OCI-LY3 (cell line): Measurements from ENCODE around the gene GPR89A.
"Not testable (repeated sequence)": the region's sequence is repeated elsewhere in the genome, so short reads cannot be mapped to it uniquely, and the experiment has no call there.

Experiments
- CTCF ChIP-seq: fragments of 200-600, 300-600 bp; sonication (generic); IDR thresholded peaks from 2 replicates; pipeline ENCODE4 v1.5.1; 2014; ENCODE audit warnings: antibody characterized with exemption, low read length, low read depth
- EZH2phosphoT487 ChIP-seq: fragments of 200-600 bp; shearing (Covaris generic); IDR thresholded peaks from 2 replicates; pipeline ENCODE4 v1.6.1; 2018; ENCODE audit warnings: antibody characterized with exemption, mixed run types, low read depth

- not testable (repeated sequence) for TF ChIP-seq CTCF, EZH2phosphoT487
Observed at GRCh38 chr1:145665015-145665414, 57.2 kb downstream of the GPR89A start.
